Ovary (tissue), 9 donors: ENCODE measurements around the gene CHMP3. TPM values are rescaled to one million over a fixed set of nuclear protein-coding genes. Genes with fewer than 3 reads are reported as not detected.

Experiments
- DNase-seq, 5 donors: peaks; one replicate each; pipeline ENCODE4 v3.0.0-alpha.2; 2019 to 2020
- H3K27ac ChIP-seq, 2 donors: fragments of 200-600 bp; one replicate each; pipeline versions ENCODE4 v1.5.1 to v1.8.0; 2019 to 2022
- H3K27me3 ChIP-seq: fragments of 200-600 bp; one replicate; pipeline ENCODE4 v1.8.0; 2022
- H3K36me3 ChIP-seq: fragments of 200-600 bp; sonication (generic); one replicate; pipeline ENCODE4 v1.5.1; 2019
- H3K4me1 ChIP-seq: one replicate; pipeline ENCODE4 v1.8.1; 2013; ENCODE audit warnings: mild to moderate bottlenecking, moderate library complexity; ENCODE audit not compliant: insufficient read depth
- H3K4me3 ChIP-seq: fragments of 200-600 bp; sonication (generic); one replicate; pipeline ENCODE4 v1.5.1; 2017
- H3K9me3 ChIP-seq, 2 donors: fragments of 200-600 bp in 1 of 2; sonication (generic) in 1 of 2; one replicate each; pipeline versions ENCODE4 v1.5.1 to v1.8.1; 2013 to 2019; ENCODE audit warnings: mild to moderate bottlenecking in 1 of 2, moderate library complexity in 1 of 2
- EP300 ChIP-seq: sonication (generic); formaldehyde crosslinking; IDR thresholded peaks from one replicate; pipeline ENCODE4 v1.6.1; 2017; ENCODE audit warnings: antibody characterized with exemption
- POLR2A ChIP-seq: fragments of 450-650 bp; IDR thresholded peaks from one replicate; pipeline ENCODE4 v1.6.1; 2017; ENCODE audit warnings: antibody characterized with exemption, mild to moderate bottlenecking, moderate library complexity
- WGBS, 3 donors: extraction: QIAGEN DNeasy Blood & Tissue Kit in 1 of 3; methylation state at CpG; one replicate each; pipeline versions ENCODE4 v1.1.5 to v1.1.7; 2013 to 2017; 5-methylcytosine and 5-hydroxymethylcytosine counted together
- intact Hi-C, 4 donors: fragments of 100-400 bp; cut with DNase I; formaldehyde crosslinking; loops; one replicate each; pipeline versions ENCODE4 v1.11.0 to v1.15.1; 2022 to 2023
- polyA plus RNA-seq, 2 donors: library from polyadenylated mRNA; stranded (reverse); fragments of 200-250 nt in 1 of 2; fragments of 350-450 nt in 1 of 2; fragmentation: Illumina TruSeq in 1 of 2; extraction: RNeasy Lipid Tissue Mini Kit (QIAGEN cat#74804) in 1 of 2; gene quantifications; one replicate each; pipeline ENCODE4 v1.2.3, GENCODE V29; 2013 to 2014
- total RNA-seq, 7 donors: library from RNA; depleted of rRNA in 2 of 7; stranded (reverse); fragments of >200 nt in 2 of 7; fragmentation: NEBNext Ultra II Directional in 3 of 7; extraction: Animal tissue kit (Norgen Biotek cat#: 25700) in 3 of 7; gene quantifications; one replicate each; pipeline versions ENCODE4 v1.1.0 to v1.2.4, GENCODE V29; 2016 to 2023
- TF ChIP-seq, protein P1 (sequence below), 3 donors: fragments of 450-650 bp in 2 of 3; fragments of 200-600 bp in 1 of 3; IDR thresholded peaks; one replicate each; pipeline versions ENCODE4 v1.5.1 to v1.8.0; 2016 to 2022; ENCODE audit warnings: antibody characterized with exemption in 3 of 3, mild to moderate bottlenecking in 1 of 3
- donor health status: DM: no; HTN: no; CAD: no; lungs with moderate emphysema.
- donor health status: DM: no; HTN: no; CAD: no.
- donor health status: Bipolar disorder and iron deficiency.
- donor health status: DM: yes; HTN: yes; CAD: no.
- donor health status: DM: no; HTN: no; CAD: no.
- donor health status: DM: yes; HTN: yes; CAD: no.

Gene CHMP3
- total and polyA plus RNA-seq, 9 donors: 38.6 to 255 (median 94.2) TPM

DNA sequence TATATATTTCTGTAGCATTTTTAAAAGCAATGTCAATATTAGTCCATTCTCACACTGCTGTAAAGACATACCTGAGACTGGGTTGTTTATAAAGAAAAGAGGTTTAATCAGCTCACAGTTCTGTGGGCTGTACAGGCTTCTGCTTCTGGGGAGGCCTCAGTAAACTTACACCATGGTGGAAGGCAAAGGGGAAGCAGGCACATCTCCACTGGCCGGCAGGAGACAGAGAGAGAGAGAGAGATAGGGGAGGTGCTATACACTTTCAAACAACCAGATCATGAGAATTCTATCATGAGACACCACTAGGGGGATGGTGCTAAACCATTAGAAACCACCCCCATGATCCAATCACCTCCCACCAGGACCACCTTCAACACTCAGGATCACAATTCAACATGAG is 43.1 kb downstream of the CHMP3 start:
- no peak overlapping the region for H3K27ac ChIP-seq
- H3K9me3 ChIP-seq: no peaks in the 10 kb centered on the region
- no peaks in the 10 kb centered on the region for H3K36me3 ChIP-seq
- intact Hi-C loops: no loop called here
- H3K4me3 ChIP-seq: no peak overlapping the region
- H3K4me1 ChIP-seq: no peaks in the 10 kb centered on the region
- no peak for DNase-seq
- 95 to 100% (median 96%) methylated on average over 1 of the region's 1 CpG for WGBS, 3 donors
- TF ChIP-seq, protein P1, sequence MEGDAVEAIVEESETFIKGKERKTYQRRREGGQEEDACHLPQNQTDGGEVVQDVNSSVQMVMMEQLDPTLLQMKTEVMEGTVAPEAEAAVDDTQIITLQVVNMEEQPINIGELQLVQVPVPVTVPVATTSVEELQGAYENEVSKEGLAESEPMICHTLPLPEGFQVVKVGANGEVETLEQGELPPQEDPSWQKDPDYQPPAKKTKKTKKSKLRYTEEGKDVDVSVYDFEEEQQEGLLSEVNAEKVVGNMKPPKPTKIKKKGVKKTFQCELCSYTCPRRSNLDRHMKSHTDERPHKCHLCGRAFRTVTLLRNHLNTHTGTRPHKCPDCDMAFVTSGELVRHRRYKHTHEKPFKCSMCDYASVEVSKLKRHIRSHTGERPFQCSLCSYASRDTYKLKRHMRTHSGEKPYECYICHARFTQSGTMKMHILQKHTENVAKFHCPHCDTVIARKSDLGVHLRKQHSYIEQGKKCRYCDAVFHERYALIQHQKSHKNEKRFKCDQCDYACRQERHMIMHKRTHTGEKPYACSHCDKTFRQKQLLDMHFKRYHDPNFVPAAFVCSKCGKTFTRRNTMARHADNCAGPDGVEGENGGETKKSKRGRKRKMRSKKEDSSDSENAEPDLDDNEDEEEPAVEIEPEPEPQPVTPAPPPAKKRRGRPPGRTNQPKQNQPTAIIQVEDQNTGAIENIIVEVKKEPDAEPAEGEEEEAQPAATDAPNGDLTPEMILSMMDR (IDR thresholded peaks at IDR 0.05): no peak
- TF ChIP-seq POLR2A: no peak
- TF ChIP-seq EP300: no peak
- no peaks in the 10 kb centered on the region for H3K27me3 ChIP-seq

- 77 to 95% (median 83%) methylated on average over 1 of the region's 1 CpG for WGBS, 3 donors
- Histone ChIP-seq H3K4me3 (no peak overlapping the region), H3K4me1 (no peaks in the 10 kb centered on the region), H3K9me3 (no peaks in the 10 kb centered on the region), H3K36me3 (no peaks in the 10 kb centered on the region), H3K27me3 (no peaks in the 10 kb centered on the region), H3K27ac (no peak overlapping the region)
- intact Hi-C loops: no loop called here
- TF ChIP-seq, protein P1 (IDR thresholded peaks at IDR 0.05): no peak
- TF ChIP-seq POLR2A (no peak), EP300 (no peak)
- DNase-seq: no peak
Measured at GRCh38 chr2:86519349-86519748, 43.9 kb downstream of the CHMP3 start.

- no peaks in the 10 kb centered on the region for H3K4me1 ChIP-seq
- H3K4me3 ChIP-seq: no peak overlapping the region
- intact Hi-C loops: no loop called here
- TF ChIP-seq EP300: no peak
- TF ChIP-seq POLR2A: no peak
- TF ChIP-seq, protein P1 (IDR thresholded peaks at IDR 0.05): no peak
- no peaks in the 10 kb centered on the region for H3K36me3 ChIP-seq
- WGBS, 3 donors: 75 to 85% (median 83%) methylated on average over 3 of the region's 3 CpGs
- no peak for DNase-seq
- no peak overlapping the region for H3K27ac ChIP-seq
- no peaks in the 10 kb centered on the region for H3K27me3 ChIP-seq
- no peaks in the 10 kb centered on the region for H3K9me3 ChIP-seq
Measured at GRCh38 chr2:86518481-86518880, 44.8 kb downstream of the CHMP3 start.

- TF ChIP-seq POLR2A (no peak), EP300 (no peak)
- TF ChIP-seq, protein P1 (IDR thresholded peaks at IDR 0.05): no peak
- Histone ChIP-seq H3K36me3 (no peaks in the 10 kb centered on the region), H3K4me1 (no peaks in the 10 kb centered on the region), H3K27ac (no peak overlapping the region), H3K27me3 (no peaks in the 10 kb centered on the region), H3K4me3 (no peak overlapping the region), H3K9me3 (no peaks in the 10 kb centered on the region)
- DNase-seq: no peak
- intact Hi-C loops: loop anchor here in 1 of 4 donors (5.0 kb wide), 1 partner anchor 1422 kb away; no protein-coding TSS in a partner anchor
- 94 to 97% (median 95%) methylated on average over 5 of the region's 5 CpGs for WGBS, 3 donors
Measured at GRCh38 chr2:86513948-86514660, 49.1 kb downstream of the CHMP3 start.
